GF-D8 (cell line): ENCODE measurements around the gene BATF3.
"Not testable (repeated sequence)": the region's sequence is repeated elsewhere in the genome, so short reads cannot be mapped to it uniquely, and the experiment has no call there.

Experiments used
- DNase-seq: peaks from one replicate; lab custom pipeline; 2025; lab: John Stamatoyannopoulos, UW

The BATF3 gene

DNA sequence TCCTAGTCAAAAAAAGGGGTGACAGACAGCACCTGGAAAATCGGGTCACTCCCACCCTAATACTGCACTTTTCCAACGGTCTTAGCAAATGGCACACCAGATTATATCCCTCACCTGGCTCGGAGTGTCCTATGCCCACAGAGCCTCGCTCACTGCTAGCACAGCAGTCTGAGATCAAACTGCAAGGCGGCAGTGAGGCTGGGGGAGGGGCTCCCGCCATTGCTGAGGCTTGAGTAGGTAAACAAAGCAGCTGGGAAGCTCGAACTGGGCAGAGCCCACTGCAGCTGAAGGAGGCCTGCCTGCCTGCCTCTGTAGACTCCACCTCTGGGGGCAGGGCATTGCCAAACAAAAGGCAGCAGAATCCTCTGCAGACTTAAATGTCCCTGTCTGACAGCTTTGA, 41.4 kb downstream of the BATF3 start:
- DNase-seq: not testable (repeated sequence)

DNA sequence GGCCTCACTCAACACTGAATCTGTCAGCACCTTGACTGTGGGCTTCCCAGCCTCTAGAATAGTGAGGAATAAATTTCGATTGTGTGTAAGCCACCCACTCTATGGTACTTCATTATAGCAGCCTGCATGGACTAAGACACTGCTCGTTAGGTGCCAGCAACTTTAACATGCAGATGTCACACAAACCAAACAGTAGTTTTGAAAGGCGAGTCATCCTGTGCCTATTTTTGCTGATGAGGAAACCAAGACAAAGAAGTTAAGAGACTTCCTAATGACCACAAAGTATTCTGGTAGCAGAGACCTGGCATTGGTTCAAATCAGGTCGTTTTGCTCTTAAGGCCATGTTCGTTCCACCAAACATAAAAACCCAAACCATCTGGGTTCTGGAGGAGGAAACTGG, 42.9 kb downstream of the BATF3 start:
- no peak for DNase-seq

DNA sequence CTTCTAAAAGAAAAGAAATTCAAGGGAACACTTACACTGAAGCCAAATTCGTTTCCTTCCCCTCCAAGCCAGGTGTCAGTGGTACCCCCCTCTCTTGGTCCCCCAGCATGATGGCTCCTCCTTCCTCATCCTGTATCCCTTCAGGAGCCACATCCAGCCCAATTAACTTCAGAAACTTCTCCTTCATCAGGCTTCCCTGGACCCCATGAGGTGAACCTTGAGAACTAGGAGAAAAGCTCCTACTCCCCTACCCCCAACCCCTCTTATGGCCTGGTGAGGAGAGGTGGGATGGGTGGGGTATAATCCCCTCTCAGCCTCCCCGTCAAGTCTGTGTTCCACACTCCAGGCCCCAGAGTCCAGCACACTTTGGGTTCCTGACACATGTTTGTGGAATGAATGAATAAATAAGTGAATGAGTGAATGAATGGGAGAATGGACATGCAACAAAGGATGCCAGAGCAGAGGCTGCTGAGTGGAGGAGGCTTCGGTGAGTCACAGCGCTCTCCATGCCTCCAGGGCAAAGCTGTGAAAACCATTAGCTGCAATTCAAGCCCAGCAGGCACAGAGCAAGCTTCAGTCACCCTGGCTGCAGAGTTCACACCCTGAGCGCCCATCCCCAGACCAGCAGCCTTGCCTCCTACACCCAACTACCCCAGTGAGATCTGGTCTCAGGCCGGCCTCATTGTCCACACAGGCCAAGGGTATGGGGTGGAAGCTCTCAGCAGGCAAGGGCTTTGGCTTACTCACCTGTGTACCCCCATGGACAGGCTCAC, 43.8 kb downstream of the BATF3 start:
- DNase-seq: no peak

DNA sequence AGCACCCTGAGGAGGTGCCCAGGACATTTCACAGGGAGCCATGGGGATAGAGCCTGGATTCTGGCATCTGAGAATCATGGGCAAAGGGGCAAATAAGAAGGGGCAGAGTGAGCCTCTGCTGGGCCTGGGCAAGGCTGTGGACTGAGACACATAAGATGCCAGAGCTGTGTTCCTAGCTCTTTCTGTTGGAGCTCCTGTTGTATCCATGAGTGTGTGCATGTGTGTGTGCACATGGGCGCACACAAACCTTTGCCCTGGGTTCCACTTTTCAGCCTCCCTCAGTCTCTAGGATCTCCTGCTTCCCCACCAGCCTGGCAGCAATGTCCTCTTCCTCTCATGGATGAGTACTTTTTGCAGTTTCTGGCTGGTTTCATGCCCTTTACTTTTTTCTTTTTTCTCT, 47.0 kb downstream of the BATF3 start:
- DNase-seq: no peak

DNA sequence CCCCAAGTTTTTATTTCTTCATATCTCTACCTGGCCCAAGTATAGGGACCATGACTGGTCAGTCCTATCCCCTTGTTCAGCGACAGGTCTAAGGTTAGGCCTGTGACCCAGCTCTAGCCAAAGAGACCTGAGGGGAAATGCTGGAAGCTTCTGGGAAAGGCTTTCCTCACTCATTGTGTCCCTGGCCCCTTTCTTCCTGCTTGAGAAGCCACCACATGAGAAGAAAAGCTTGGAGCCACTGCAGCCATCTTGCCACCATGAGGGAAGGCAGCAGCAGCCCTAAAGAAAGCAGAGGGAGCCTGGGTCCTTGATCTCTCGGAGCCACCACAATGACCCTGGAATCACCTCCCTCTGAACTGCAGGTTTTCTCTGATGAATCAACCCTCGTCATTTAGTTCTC, 47.7 kb downstream of the BATF3 start:
- DNase-seq: no peak

DNA sequence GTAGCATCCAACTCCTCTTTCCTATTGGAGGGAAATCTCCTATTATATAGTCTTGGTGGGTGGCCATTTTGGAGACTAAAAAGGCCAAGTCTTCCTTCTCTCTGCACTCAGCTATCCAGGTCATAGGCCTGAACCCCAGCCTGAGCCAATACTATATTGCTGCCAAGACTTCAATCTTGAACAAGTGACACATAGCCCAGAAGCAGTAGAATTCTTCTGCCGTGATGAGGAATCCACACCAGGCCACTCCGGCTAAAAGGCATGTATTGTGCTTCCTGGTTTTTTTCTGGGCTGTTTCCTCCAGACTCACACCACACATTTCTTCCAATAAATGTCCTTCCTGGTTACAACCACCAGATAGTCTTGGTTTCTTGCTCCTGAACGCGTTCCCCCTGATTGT, 48.1 kb downstream of the BATF3 start:
- DNase-seq: no peak

DNA sequence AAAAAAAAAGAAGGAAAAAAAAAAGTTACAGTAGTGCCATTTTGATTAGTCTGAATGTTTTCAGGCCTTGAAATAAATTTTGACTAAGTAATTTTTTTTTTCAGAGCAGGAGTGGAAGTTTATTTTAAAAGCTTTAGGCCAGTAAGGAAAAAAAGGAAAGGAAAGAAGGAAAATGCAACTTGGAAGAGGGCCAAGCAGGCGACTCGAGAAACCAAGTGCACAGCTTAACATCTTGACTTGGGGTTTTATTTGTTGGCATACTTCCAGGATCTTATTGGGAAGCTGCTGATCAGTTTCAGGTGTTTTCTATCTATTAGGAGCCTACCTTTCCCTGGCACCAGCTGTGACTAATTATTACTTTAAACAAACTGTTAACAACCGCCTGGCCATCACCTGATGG, 49.4 kb downstream of the BATF3 start:
- no peak for DNase-seq

DNA sequence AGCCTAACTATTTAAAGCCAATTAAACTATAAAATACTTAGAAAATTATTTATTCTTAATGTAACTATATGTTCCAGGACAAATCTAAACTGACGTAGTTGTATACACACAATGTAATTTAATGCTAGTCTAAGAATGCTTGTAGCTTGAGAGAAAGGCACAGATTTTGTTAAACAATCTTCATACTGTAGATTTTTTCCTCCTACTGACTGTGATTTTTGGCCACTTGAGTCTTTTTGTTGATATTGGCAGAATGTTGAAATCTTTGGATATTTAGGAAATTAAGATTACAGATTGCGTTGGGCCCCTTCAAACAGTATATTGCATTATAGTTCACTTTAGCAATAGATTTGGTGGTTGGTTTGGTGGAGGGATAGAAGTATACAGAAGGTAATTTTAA, 50.6 kb downstream of the BATF3 start:
- no peak for DNase-seq

DNA sequence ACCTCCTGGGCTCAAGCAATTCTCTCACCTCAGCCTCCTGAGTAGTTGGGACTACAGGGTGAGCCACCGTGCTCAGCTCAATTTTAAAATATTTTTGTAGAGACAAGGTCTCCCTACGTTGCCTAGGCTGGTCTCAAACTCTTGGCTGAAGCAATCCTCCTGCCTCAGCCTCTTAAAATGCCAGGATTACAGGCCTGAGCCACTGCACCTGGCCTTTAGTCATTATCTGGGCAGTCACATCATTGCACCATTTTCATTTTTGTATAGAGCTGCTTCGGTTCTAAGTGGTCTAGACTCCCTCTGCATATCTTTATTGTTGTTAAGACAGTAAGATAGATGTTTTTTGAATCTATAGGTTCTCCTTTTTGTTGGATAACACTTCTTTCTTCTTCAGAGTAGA, 51.2 kb downstream of the BATF3 start:
- no peak for DNase-seq

DNA sequence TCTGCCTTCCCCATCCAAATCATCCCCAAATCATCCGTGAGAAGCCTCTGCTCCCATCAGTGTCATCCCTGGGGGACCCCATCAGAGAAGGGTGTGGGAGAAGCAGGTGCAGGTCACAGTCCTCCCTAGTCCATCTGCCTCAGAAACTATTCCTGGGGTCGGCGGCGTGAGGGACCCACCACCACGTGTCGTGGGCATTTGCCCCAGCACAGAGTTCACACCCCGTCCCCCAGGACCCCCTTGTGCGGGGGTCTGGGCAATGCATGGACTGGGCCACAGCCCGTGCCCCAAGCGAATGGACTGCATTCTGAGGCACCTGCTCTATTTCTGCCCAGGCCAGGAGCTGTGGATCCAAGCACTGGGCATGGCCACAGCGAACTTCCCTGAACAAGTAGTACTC, 52.6 kb downstream of the BATF3 start:
- DNase-seq: no peak

DNA sequence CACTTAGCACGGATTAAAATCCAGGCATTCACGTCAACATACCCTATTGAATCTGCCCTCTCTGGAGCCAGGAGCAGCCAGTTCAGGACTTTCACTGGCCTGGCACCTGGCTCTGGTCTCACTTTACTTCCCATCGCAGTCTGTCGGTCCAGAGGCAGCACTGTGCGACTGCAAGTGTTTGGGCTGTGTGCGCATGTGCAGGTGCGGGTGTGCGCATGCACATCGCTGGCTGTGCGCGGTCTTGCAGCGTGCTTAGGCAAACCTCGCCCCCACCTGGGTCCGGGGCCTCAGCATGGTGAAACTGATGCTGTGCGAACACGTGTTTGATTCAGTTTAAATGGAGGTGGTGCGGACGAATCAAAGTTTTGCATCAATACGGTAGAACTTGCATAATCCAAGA, 53.1 kb downstream of the BATF3 start:
- DNase-seq: no peak

DNA sequence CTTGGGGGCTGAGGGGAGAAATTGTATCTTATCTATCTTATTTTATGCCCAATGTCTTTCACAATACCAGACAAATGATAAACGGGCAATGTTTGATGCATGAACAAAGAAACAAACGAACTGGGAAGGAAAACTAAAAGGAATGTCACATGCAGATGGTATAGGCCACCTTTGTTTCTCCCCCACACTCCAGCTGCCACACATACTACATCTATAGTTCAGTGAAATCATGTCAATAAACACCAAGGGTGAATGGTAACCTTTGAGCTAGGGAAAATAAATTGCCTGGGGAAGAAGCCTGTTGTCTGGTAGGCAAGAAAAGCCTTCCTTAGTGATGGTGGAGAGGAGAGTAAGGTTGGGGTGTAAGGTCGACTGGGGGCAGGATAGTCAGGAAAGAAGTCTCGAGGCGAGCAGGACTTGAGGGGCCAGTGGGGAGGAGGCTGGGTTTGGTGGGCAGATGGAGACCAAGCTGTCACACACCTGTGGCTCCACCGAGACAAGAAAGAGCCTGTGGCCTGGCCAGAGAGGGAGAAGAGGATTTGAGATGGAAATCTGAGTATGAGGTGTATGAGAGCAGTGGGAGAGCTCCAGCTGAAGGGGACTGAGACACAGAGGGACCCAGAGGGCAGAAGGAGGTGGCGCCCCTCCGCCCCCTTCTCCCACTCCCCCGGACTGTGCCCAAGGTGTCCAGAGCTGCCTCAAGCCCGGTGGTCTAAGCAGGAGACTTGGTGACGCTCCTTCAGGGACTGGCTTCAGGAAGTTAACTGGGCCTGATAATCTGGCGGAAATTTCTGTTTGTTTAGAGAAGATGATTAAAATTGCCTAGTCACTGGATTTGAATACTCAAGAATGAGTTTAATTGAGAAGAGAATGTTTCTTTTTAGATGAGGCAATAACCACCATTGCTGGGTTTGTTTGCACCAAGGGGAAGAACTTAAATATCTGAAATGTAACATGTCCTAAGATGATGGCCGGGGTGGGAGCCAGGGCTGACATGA, 53.8 kb downstream of the BATF3 start:
- no peak for DNase-seq

DNA sequence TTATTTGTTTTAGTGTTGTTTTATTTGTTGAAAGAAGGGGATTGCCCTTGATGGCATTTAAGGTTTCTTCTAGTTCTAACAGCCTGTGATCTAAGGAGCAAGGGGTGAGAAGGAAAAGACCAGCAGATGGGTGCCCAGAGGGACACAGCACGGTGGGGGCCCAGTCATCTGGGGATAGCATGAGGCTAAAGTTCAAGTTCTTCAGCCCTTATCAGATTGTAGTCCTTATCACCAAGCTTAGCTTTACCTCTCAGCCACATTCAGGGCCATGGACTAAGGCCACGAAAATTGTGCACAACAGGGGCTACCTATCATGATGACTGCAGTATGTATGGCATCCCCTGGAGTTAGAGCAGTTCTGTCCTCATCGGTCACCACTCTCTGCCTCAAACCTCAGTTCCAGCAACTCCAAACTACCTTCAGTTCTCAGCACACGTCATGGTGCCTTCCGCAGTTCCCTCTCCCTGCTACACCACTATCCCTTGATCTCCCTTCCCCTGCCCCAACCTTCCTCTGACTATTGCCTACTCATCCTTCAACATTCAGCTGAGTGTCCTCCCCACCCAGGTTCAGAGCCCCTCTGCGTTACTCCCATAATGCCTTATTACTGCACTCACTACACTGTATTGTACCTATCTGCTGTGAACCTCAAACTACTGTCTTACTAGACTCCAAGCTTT, 54.6 kb downstream of the BATF3 start:
- no peak for DNase-seq

DNA sequence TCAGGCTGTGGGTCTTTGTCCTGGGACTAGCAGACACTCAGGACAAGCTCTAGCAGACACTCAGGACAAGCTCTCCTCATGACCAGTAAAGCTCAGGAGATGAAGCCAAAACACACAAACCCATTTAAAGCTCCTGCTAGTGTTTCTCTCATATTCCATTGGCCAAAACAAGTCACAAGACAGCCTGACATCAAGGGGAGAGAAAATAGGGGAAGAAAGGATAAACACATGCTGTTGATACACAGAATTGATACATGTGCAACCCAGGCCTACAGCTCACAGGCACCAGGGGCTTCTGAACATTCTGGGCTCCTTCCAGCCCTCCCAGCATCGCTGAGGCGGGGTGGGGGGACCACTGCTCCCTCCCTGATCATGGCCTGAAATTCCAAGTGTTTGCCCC, 55.8 kb downstream of the BATF3 start:
- no peak for DNase-seq

DNA sequence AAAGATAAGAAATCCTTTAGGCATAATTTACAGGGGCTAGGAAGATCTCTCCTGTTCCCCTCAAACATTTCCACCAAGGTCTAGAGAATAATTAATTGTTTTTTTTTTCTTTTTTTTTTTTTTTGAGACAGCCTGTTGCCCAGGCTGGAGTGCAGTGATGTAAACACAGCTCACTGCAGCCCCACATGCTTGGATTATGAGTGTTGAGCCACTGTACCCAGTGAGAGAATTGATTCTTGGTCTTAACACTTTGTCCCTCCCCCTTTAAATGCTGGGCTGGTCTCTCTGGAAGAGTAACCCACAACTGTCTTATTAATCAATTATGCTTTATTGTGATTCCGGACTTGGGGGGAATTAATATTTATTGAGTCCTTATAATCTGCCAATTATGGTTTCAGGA, 57.7 kb downstream of the BATF3 start:
- DNase-seq: no peak

DNA sequence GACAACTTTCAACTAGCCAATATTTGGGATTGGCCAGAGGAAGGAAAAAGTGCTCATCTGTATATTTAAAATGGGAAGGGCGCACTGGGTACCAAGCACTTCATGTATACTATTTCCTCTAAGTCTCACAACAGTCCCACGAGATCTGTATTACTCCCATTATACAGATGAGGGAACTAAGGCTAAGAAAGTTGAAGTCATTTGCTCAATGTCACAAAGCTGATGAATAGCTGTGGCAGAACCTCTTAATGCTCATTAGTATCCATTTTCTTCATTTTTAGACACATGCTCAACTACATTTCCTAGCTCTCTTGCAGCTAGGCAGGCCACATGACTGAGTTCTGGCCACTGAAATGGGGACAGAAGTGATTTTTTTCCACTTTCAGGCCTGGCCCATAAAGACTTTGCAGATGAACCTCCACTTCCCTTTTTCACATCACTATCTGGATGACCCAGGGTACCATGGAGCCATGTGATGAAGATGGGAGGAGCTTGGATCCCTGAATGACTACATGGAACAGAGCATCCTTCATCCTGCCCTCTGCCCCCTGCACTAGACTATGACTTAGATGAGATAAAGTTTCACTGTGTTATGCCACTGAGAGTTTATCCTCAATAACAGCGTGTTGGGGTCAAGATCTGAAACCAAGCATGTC, 59.3 kb downstream of the BATF3 start:
- no peak for DNase-seq

DNA sequence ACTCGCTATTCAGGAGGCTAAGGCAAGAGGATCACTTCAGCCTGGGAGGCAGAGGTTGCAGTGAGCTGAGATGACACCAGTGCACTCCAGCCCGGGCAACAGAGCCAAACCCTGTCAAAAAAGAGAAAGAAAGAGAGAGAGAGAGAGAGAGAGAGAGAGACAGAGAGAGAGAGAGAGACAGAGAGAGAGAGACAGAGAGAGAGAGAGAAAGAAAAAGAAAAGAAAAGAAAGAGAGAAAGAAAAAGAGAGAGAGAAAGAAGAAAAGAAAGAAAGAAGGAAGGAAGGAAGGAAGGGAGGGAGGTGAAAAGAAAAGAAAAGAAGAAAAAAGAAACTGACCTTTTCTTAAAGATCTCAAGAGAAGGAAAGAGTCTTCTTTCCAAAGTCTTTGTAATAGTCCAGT, 60.1 kb downstream of the BATF3 start:
- DNase-seq: not testable (repeated sequence)

DNA sequence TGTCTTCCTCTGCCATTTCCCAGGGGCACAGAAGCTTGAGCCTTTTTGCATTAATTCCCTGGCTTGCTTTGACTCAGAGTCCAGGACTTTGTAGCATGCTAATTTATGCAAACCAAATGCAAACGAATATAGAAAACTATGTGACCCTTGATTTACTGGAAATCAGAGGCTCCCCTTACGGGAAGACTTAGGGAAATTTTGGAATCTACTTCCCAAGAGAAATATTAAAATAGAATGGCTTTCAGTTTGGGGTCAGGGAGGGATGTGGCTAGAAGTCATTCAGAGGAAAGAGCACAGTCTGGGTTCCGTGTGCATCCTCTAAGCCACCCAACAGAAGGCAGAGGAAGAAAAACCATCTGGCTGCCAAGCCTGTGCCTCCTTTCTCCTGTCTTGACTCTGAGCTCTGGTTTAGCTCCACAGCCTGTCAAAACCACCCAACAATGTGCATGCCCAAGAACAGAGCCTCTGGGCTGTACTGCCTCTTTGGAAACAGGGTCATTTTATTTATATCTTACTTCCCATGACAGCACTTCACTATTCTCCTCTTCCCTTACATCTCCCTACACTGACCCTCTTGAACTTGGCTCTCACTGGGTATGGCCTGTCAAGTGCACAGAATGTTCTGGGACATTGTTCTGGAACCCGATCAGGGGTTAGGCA, 61.0 kb downstream of the BATF3 start:
- DNase-seq: no peak

DNA sequence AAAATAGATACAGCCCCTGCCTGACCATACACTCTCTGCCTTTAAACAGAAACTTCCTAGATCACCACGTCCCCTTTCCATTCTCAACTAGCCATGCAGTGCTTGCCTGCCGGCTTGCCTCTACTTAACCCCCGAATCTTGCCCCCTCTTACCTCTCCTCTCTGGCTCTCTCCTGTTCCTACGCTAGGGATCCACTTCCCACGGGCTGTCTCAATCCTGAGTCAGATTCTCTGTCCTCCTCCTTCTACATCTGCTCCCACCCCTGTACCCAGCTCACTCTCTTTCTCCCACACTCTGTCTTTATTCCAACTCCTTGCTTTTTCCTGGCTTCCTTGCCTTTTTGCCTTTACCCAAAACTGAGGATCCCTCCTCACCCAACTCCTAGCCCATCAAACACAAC, 61.7 kb downstream of the BATF3 start:
- no peak for DNase-seq
